Peyer's patch (tissue), 4 donors: Measurements from ENCODE around the gene OR5C1.

Experiments used
- CTCF ChIP-seq, 6 experiments: fragments of 450-650 bp in 4 of 6; fragments of 200-600 bp in 2 of 6; sonication (generic) in 1 of 6; IDR thresholded peaks; one replicate each; pipeline ENCODE4 v1.5.1; 2017 to 2019; ENCODE audit warnings: antibody characterized with exemption in 6 of 6, mild to moderate bottlenecking in 3 of 6, moderate library complexity in 1 of 6
- POLR2A ChIP-seq, 2 donors: fragments of 450-650 bp; IDR thresholded peaks; one replicate each; pipeline ENCODE4 v1.5.1; 2017; ENCODE audit warnings: antibody characterized with exemption in 2 of 2, mild to moderate bottlenecking in 2 of 2, moderate library complexity in 2 of 2

- TF ChIP-seq CTCF (IDR thresholded peaks at IDR 0.05) (no peak), POLR2A (IDR thresholded peaks at IDR 0.05) (no peak)
Observed at GRCh38 chr9:122777935-122778627, 10.7 kb upstream of the OR5C1 start.
